Neural crest cell (in vitro differentiated cells): ENCODE results near the gene PI16. TPM values are rescaled to one million over a fixed set of nuclear protein-coding genes. Genes with fewer than 3 reads are reported as not detected.

Experiments
- DNase-seq: peaks from one replicate; pipeline ENCODE4 v3.0.0; 2021; ENCODE audit warnings: low read depth, mixed read lengths, low spot score
- H3K27ac Mint-ChIP-seq: one replicate; pipeline ENCODE4 v1.8.0; 2021; ENCODE audit warnings: mild to moderate bottlenecking, mixed read lengths; ENCODE audit not compliant: unreplicated experiment
- H3K27me3 Mint-ChIP-seq: 2 replicates; pipeline ENCODE4 v1.8.0; 2021; ENCODE audit warnings: low read depth, mild to moderate bottlenecking, mixed read lengths
- H3K36me3 Mint-ChIP-seq: 2 replicates; pipeline ENCODE4 v1.8.0; 2021; ENCODE audit warnings: low read depth, mild to moderate bottlenecking, mixed read lengths
- H3K4me1 Mint-ChIP-seq: 2 replicates; pipeline ENCODE4 v1.8.0; 2021; ENCODE audit warnings: mixed read lengths
- H3K4me3 Mint-ChIP-seq: one replicate; pipeline ENCODE4 v1.8.0; 2021; ENCODE audit warnings: mild to moderate bottlenecking, mixed read lengths
- H3K9me3 Mint-ChIP-seq: 2 replicates; pipeline ENCODE4 v1.8.0; 2021; ENCODE audit warnings: mixed read lengths
- total RNA-seq: library from RNA; stranded (reverse); gene quantifications from 2 replicates; pipeline ENCODE4 v1.2.1, GENCODE V29; 2021
- TF ChIP-seq, protein P1 (sequence below): fragments of 200-600 bp; sonication (generic); conservative IDR thresholded peaks from 2 replicates; pipeline ENCODE4 v1.5.0; 2021; ENCODE audit warnings: antibody characterized with exemption, mild to moderate bottlenecking

PI16 gene
- total RNA-seq, 1 donor from 2014 or later, result not detected

DNA sequence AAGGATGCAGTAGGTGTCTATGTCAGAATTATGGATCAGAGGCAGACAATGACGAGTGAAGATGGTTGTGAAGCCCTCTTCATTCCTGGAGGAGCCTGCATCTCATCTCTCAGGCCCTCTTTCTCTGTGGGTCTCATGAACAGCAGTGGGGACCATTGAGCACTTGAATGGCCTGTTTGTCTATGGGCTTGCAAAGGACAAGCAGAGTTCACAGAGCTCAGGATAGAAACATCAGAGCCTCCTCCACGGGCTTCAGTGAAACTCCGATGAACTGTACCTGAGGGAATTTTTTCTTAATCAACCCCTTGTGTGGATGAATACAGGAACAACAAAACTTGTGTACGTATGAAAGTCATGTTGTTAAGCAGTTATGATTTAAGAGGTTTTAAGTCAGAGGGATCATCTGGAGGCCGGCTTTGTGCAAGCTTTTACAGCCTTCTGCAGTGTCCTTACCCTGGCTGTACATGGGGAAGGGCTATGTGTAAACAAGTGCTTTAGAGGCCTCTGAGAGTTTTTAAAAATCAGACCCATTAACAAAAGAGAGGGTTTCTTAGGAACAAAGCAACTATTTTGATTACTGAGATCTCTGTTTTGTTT lies 29.7 kb upstream of the PI16 start:
- Mint-ChIP-seq H3K9me3 (no peaks in the 10 kb centered on the region), H3K36me3 (no peaks in the 10 kb centered on the region), H3K4me3 (no peak overlapping the region), H3K4me1 (no peaks in the 10 kb centered on the region), H3K27me3 (no peaks in the 10 kb centered on the region), H3K27ac (no peak overlapping the region)
- no peak for DNase-seq
- TF ChIP-seq, protein P1, sequence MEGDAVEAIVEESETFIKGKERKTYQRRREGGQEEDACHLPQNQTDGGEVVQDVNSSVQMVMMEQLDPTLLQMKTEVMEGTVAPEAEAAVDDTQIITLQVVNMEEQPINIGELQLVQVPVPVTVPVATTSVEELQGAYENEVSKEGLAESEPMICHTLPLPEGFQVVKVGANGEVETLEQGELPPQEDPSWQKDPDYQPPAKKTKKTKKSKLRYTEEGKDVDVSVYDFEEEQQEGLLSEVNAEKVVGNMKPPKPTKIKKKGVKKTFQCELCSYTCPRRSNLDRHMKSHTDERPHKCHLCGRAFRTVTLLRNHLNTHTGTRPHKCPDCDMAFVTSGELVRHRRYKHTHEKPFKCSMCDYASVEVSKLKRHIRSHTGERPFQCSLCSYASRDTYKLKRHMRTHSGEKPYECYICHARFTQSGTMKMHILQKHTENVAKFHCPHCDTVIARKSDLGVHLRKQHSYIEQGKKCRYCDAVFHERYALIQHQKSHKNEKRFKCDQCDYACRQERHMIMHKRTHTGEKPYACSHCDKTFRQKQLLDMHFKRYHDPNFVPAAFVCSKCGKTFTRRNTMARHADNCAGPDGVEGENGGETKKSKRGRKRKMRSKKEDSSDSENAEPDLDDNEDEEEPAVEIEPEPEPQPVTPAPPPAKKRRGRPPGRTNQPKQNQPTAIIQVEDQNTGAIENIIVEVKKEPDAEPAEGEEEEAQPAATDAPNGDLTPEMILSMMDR, result no peak

DNA sequence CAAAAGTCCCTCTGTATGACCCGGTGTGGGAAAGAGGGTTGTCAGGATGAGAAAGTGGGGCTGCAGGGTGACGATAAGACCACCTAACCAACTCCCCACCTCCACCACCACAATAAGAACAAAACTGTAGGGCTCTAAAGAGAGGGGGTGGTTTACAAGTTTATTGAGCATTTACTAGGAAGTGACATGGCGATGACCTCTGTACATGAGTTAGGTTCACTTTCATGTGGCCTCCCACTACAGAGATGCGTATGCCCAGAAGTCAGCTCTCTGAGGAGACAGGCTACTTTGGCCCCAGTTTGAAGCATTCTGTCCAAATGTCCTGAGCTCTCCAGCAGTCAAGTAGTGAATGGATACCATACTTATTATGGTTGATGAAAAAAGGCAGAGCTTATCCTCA lies 28.7 kb upstream of the PI16 start:
- H3K9me3 Mint-ChIP-seq, result no peaks in the 10 kb centered on the region
- no peaks in the 10 kb centered on the region for H3K4me1 Mint-ChIP-seq
- no peaks in the 10 kb centered on the region for H3K36me3 Mint-ChIP-seq
- no peak for DNase-seq
- H3K27me3 Mint-ChIP-seq, result no peaks in the 10 kb centered on the region
- no peak overlapping the region for H3K4me3 Mint-ChIP-seq
- no peak overlapping the region for H3K27ac Mint-ChIP-seq
- TF ChIP-seq, protein P1, result no peak

DNA sequence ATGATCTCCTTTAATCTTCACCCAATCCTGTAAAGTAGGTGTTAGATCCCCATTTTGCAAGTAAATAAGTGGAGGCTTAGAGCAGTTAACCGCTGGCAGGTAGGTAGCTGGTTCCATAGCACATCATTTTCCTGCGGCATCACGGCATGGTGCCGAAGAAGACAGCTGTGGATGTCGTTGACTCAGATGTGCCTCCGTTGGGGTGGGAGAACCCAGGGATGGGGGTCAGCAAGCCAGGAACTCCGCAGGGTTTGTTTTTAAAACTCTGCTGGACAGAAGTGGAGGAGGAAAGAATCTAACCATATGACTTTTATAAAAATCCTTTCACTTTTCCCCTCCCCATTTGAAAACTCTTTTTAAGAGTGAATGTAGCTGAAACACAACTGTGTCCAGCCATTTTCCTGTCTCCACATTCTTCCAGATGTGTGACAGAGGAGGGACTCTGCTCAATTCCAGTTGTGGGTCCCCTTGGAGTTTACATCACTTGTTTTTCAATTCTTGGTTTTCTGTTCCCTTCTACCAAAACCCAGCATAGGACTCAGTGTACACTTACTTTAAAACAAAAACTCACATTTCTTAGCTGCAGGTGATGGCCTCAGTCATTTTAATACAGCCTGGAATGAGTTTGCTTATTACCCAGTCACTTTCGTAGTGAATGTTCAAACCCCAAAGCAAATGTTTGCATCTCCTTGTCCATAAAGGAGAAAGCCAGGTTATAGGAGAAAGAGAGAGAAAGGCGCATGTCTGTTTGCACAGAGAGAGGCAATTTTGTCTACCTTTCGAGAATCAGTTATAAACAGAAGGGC lies 27.6 kb upstream of the PI16 start:
- H3K27me3 Mint-ChIP-seq, result no peaks in the 10 kb centered on the region
- no peak overlapping the region for H3K4me3 Mint-ChIP-seq
- H3K27ac Mint-ChIP-seq, result no peak overlapping the region
- DNase-seq, result no peak
- H3K36me3 Mint-ChIP-seq, result no peaks in the 10 kb centered on the region
- H3K4me1 Mint-ChIP-seq, result no peaks in the 10 kb centered on the region
- TF ChIP-seq, protein P1, result no peak
- no peaks in the 10 kb centered on the region for H3K9me3 Mint-ChIP-seq

DNA sequence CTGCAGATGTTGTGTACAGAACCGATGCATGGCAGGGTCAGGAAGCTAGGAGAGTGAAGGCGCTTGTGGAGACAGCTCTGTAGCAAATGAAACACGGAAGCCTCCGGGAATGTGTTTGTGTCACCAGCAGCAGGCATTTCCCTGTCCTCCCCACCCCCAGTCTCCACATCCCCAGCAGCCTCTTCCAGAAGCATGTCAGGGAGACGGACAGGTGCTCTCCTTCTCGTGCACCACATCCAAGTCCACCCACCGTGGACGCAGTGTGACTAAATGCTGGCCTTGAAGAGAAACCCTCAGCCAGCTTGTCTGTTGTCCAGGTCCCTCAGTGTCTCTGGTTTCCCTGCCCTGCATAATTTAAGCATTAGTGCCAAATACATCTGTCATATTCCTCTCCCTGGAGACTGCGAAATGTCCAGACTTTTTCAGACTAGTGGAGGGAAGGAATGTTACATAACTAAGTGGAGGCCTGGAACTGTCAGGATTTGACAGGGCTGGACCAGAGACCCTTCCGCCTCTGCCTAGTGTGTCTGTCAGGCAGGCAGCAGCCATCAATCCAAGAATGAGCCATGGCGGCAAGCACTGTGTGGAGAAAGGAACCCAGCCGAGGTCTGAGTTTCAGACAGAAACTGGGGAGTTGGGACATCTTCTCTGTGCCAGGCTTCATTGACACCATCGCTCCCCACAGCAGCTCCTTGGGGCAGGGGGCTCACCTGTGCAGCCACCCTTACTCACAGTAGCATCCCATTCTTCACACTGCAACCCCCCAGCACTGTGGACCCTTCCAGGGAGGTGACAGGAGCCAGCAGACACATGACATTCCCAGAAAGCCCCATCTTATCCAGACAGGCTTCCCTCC lies 26.6 kb upstream of the PI16 start:
- Mint-ChIP-seq H3K4me3 (no peak overlapping the region), H3K36me3 (no peaks in the 10 kb centered on the region), H3K27me3 (no peaks in the 10 kb centered on the region), H3K4me1 (no peaks in the 10 kb centered on the region), H3K9me3 (no peaks in the 10 kb centered on the region), H3K27ac (no peak overlapping the region)
- TF ChIP-seq, protein P1, result no peak
- no peak for DNase-seq

DNA sequence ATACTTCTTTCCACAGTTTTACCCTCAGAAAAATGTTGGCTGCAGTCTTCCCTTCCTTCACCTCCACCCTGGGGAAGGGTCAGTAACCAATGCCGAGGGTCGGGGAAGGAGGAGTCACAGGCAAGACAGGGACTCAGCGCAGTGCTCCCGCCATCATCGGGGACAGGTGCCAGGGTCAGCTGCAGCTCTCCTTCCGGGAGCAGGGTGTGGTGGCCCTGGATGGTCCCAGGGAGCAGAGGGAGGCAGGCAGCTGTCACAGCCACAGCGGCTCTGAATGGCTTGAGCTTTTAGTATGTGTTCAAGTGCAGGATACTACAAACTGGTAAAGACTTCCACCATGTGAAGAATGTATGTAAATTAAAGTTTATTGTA lies 26.0 kb upstream of the PI16 start:
- Mint-ChIP-seq H3K27ac (no peak overlapping the region), H3K36me3 (no peaks in the 10 kb centered on the region), H3K9me3 (no peaks in the 10 kb centered on the region), H3K4me3 (no peak overlapping the region), H3K27me3 (no peaks in the 10 kb centered on the region), H3K4me1 (no peaks in the 10 kb centered on the region)
- no peak for DNase-seq
- TF ChIP-seq, protein P1, result no peak
